ENCODE results near the gene SLC34A2.
"Not testable (repeated sequence)": the region's sequence is repeated elsewhere in the genome, so short reads cannot be mapped to it uniquely, and the experiment has no call there.

The SLC34A2 gene, protein sequence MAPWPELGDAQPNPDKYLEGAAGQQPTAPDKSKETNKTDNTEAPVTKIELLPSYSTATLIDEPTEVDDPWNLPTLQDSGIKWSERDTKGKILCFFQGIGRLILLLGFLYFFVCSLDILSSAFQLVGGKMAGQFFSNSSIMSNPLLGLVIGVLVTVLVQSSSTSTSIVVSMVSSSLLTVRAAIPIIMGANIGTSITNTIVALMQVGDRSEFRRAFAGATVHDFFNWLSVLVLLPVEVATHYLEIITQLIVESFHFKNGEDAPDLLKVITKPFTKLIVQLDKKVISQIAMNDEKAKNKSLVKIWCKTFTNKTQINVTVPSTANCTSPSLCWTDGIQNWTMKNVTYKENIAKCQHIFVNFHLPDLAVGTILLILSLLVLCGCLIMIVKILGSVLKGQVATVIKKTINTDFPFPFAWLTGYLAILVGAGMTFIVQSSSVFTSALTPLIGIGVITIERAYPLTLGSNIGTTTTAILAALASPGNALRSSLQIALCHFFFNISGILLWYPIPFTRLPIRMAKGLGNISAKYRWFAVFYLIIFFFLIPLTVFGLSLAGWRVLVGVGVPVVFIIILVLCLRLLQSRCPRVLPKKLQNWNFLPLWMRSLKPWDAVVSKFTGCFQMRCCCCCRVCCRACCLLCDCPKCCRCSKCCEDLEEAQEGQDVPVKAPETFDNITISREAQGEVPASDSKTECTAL

DNA sequence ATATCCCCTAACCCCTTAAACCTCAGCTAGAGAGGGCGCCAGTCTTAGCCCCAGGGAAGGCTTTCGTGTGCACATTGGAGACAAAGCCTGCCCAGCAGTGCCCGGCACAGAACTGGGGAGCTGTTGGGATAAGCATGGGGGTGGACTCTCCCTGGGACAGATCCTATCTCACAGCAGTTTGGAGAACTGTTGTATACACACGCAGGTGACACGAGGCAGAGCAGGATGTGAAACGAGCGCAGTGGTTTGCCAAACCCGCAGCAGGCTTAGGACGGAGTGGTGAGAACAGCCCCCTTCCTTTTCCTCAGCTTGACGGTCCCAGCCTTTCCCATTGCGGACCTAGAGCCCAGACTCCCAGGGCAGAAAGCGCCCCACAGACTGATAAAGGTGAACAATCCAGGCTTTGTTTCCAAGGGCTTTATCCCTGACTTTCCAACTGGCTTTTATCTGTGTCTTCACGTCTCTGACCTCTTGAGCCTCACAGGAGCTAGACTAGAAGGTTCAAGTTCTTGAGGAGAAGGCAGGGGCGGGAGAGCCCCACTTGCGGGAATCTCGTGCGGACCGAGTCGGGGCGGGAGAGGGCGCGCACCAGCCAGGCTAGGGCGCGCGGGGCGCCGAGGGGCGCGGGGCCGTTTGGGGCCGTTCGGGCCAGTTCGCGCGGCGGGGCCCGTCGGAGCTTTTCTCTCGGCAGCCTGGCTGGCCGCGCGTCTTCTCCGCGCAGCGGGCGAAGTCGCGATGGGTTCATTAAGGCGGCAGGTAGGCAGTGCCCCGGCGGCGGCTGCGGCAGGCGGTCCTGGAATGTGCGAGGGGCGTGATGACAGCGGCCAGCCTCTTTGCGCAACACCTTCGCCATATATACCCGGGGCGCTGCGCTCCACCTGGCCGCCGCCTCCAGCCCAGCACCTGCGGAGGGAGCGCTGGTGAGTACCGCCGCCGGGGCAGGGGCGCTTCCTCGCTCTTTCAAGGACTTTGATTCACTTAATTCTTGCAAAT lies at the start of gene SLC34A2:
SLC34A2 (plus strand) TSS at position 881 of the 993 bp plus-strand sequence. CDS start 6,650 bp downstream, outside the sequence.
- Histone ChIP-seq H3K9me3 (ENCODE audit: control insufficient read depth, insufficient read depth, low read length) (no peaks in the 10 kb centered on the region), H3K4me3 (ENCODE audit: low read length) (no peak within 1 kb of the TSS), H3K4me2 (ENCODE audit: low read length) (no peak within 1 kb of the TSS)

DNA sequence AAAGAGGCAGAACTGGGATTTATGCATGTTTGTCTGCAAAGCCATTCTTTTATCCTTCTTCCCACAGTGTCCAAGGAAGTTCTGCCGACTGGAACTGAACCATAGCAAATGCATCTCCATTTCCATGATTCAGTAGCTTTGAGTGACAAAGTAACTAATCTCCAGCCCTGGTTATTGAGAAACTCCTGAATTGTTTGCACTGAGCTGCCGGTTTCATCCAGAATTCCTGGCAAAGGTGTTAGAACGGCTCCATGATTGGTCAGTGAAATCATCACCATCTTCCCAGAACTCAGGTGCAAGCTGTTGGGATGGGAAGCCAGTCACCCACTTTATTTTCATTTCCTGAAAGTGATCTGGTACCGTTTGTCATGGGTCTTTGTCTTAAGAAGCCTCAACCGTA lies 47.0 kb upstream of the SLC34A2 start:
- Histone ChIP-seq H3K27me3 (ENCODE audit: control insufficient read depth, low read length) (no peaks in the 10 kb centered on the region), H3K4me3 (ENCODE audit: low read length) (no peak overlapping the region), H4K20me1 (ENCODE audit: control insufficient read depth, insufficient read depth, low read depth, low read length) (no peaks in the 10 kb centered on the region), H3K9me2 (replicated peaks; ENCODE audit: control insufficient read depth, low read length) (no peaks in the 10 kb centered on the region), H3K4me1 (ENCODE audit: control insufficient read depth, low read length) (0 out of 2 replicates have a peak, but pooled peaks cover 3% of the 10 kb centered on the region), H3K36me3 (ENCODE audit: control insufficient read depth, low read length) (no peaks in the 10 kb centered on the region), H3K4me2 (ENCODE audit: low read length) (no peak overlapping the region), H3K79me2 (ENCODE audit: control insufficient read depth, low read length) (no peaks in the 10 kb centered on the region), H3F3A (ENCODE audit: control insufficient read depth, insufficient read depth) (no peaks in the 10 kb centered on the region), H3K9me3 (ENCODE audit: control insufficient read depth, insufficient read depth, low read length) (no peaks in the 10 kb centered on the region), H3K27ac (ENCODE audit: low read depth, low read length) (no peak overlapping the region)
- no peak for TF ChIP-seq EZH2phosphoT487 (IDR thresholded peaks at IDR 0.05; ENCODE audit: borderline replicate concordance, low read length)
- TF ChIP-seq, protein P1, sequence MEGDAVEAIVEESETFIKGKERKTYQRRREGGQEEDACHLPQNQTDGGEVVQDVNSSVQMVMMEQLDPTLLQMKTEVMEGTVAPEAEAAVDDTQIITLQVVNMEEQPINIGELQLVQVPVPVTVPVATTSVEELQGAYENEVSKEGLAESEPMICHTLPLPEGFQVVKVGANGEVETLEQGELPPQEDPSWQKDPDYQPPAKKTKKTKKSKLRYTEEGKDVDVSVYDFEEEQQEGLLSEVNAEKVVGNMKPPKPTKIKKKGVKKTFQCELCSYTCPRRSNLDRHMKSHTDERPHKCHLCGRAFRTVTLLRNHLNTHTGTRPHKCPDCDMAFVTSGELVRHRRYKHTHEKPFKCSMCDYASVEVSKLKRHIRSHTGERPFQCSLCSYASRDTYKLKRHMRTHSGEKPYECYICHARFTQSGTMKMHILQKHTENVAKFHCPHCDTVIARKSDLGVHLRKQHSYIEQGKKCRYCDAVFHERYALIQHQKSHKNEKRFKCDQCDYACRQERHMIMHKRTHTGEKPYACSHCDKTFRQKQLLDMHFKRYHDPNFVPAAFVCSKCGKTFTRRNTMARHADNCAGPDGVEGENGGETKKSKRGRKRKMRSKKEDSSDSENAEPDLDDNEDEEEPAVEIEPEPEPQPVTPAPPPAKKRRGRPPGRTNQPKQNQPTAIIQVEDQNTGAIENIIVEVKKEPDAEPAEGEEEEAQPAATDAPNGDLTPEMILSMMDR (IDR thresholded peaks at IDR 0.05; ENCODE audit: low read depth, low read length, poor library complexity, severe bottlenecking) = no peak

More for the DNA sequence above, at the start of gene SLC34A2:
- no peak for TF ChIP-seq EZH2phosphoT487 (IDR thresholded peaks at IDR 0.05; ENCODE audit: borderline replicate concordance, low read length)
- TF ChIP-seq, protein P1 (IDR thresholded peaks at IDR 0.05; ENCODE audit: low read depth, low read length, poor library complexity, severe bottlenecking) = no peak
- Histone ChIP-seq H3K27me3 (ENCODE audit: control insufficient read depth, low read length) (peaks cover 15% of the 10 kb centered on the region), H4K20me1 (ENCODE audit: control insufficient read depth, insufficient read depth, low read depth, low read length) (no peaks in the 10 kb centered on the region), H3K4me1 (ENCODE audit: control insufficient read depth, low read length) (no peaks in the 10 kb centered on the region), H3F3A (ENCODE audit: control insufficient read depth, insufficient read depth) (no peaks in the 10 kb centered on the region), H3K9me2 (replicated peaks; ENCODE audit: control insufficient read depth, low read length) (no peaks in the 10 kb centered on the region), H3K79me2 (ENCODE audit: control insufficient read depth, low read length) (no peaks in the 10 kb centered on the region), H3K27ac (ENCODE audit: low read depth, low read length) (no peak within 1 kb of the TSS), H3K36me3 (ENCODE audit: control insufficient read depth, low read length) (no peaks in the 10 kb centered on the region)

DNA sequence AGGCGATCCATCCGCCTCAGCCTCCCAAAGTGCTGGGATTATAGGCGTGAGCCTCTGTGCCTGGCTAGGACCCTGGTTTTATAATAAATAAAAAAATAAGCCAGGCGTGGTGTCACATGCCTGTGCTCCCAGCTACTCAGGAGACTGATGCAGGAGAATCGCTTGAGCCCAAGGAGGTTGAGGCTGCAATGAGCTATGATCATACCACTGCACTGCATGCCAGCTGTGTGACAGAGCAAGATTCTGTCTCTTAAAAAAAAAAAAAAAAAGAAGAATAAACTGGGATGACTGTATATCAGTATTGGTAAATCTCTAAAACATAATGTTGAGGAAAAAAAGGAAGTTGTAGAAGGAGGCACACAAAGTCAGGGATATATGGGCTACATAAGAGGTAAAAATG lies 45.7 kb upstream of the SLC34A2 start:
- Histone ChIP-seq H3K27ac (ENCODE audit: low read depth, low read length) (no peak overlapping the region), H3F3A (ENCODE audit: control insufficient read depth, insufficient read depth) (no peaks in the 10 kb centered on the region), H3K36me3 (ENCODE audit: control insufficient read depth, low read length) (no peaks in the 10 kb centered on the region), H3K4me3 (ENCODE audit: low read length) (no peak overlapping the region), H4K20me1 (ENCODE audit: control insufficient read depth, insufficient read depth, low read depth, low read length) (no peaks in the 10 kb centered on the region), H3K27me3 (ENCODE audit: control insufficient read depth, low read length) (no peaks in the 10 kb centered on the region), H3K4me2 (ENCODE audit: low read length) (no peak overlapping the region), H3K79me2 (ENCODE audit: control insufficient read depth, low read length) (no peaks in the 10 kb centered on the region), H3K9me3 (ENCODE audit: control insufficient read depth, insufficient read depth, low read length) (no peaks in the 10 kb centered on the region), H3K4me1 (ENCODE audit: control insufficient read depth, low read length) (0 out of 2 replicates have a peak, but pooled peaks cover 3% of the 10 kb centered on the region), H3K9me2 (replicated peaks; ENCODE audit: control insufficient read depth, low read length) (no peaks in the 10 kb centered on the region)
- TF ChIP-seq EZH2phosphoT487 (IDR thresholded peaks at IDR 0.05; ENCODE audit: borderline replicate concordance, low read length) = no peak
- TF ChIP-seq, protein P1 (IDR thresholded peaks at IDR 0.05; ENCODE audit: low read depth, low read length, poor library complexity, severe bottlenecking) = no peak

DNA sequence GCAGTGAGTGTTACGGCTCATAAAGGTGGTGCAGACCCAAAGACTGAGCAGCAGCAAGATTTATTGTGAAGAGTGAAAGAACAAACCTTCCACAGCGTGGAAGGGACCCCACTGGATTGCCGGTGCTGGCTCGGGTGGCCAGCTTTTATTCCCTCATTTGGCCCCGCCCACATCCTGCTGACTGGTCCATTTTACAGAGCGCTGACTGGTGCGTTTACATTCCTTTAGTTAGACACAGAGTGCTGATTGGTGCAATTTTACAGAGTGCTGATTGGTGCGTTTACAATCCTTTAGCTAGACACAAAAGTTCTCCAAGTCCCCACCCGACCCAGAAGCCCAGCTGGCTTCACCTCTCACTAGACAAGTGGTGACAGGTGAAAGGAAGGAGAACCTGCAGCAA lies 42.0 kb upstream of the SLC34A2 start:
- H3K27ac ChIP-seq (ENCODE audit: low read depth, low read length); H3K9me3 ChIP-seq (ENCODE audit: control insufficient read depth, insufficient read depth, low read length); H3K27me3 ChIP-seq (ENCODE audit: control insufficient read depth, low read length); H3F3A ChIP-seq (ENCODE audit: control insufficient read depth, insufficient read depth); H3K79me2 ChIP-seq (ENCODE audit: control insufficient read depth, low read length); H3K9me2 ChIP-seq (replicated peaks; ENCODE audit: control insufficient read depth, low read length); H3K4me2 ChIP-seq (ENCODE audit: low read length); H3K4me1 ChIP-seq (ENCODE audit: control insufficient read depth, low read length); H4K20me1 ChIP-seq (ENCODE audit: control insufficient read depth, insufficient read depth, low read depth, low read length); H3K4me3 ChIP-seq (ENCODE audit: low read length); H3K36me3 ChIP-seq (ENCODE audit: control insufficient read depth, low read length): not testable (repeated sequence)
